ENCODE measurements around the gene KRTAP10-6. TPM values are rescaled to one million over a fixed set of nuclear protein-coding genes. Genes with fewer than 3 reads are reported as not detected.

KRTAP10-6 gene
- total RNA-seq, 1 experiment from 2014 or later: not detected

DNA sequence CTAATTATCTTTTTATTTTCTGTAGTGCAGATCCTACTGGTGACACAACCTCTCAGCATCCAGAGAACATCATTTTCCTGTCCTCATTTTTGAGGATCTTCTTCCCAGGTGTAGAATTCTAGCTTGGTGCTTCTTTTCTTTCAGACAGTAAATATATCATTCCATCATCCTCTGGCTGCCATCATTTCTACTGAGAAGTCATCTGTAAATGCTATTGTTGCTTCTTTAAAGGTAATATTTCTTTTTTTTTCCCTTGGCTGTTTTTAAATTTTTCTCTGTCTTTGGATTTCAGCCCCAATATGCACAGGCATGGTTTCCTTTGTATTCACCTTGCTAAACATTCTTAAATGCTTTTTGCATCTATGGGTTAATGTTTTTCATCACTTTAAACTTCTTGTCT lies 31.3 kb upstream of the KRTAP10-6 start:
- no peaks in the 10 kb centered on the region for H4K20me1 ChIP-seq (ENCODE audit: insufficient read depth, low read depth, low read length)
- no peaks in the 10 kb centered on the region for H3K9me2 ChIP-seq (replicated peaks; ENCODE audit: insufficient read depth, low read length)

DNA sequence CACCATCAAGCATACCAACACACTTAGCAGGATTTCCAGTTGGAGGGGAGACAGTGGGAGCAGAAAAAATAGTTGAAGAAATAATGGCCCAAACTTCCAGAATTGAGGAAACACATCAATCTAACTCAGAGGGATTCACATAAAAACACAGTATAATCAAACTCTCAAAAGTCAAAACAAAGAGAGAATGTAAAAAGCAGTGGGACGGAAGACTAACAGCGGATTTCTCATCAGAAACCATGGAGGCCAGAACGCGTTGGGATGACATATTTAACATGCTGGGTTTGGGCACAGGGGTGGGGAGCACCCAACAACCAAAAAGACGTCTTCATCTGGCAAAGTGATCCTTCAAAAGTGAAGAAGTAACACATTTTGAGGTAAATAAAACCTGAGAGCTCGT lies 27.6 kb upstream of the KRTAP10-6 start:
- DNase-seq: no peak
- Histone ChIP-seq H3K4me1 (ENCODE audit: low read length) (peaks cover 7% of the 10 kb centered on the region), H3K9ac (ENCODE audit: low read length) (no peak overlapping the region), H2AFZ (ENCODE audit: low read length) (no peak overlapping the region), H3K9me3 (ENCODE audit: low read length) (peaks cover 4% of the 10 kb centered on the region; the same call in 1 of the 2 replicates), H3K27me3 (ENCODE audit: low read length) (no peaks in the 10 kb centered on the region), H3K4me2 (ENCODE audit: low read depth, low read length, poor library complexity, severe bottlenecking) (no peak overlapping the region), H3K79me2 (ENCODE audit: low read length) (no peaks in the 10 kb centered on the region), H3K9me2 (replicated peaks; ENCODE audit: insufficient read depth, low read length) (no peaks in the 10 kb centered on the region), H3K36me3 (ENCODE audit: insufficient read depth, low read length) (no peaks in the 10 kb centered on the region), H3K27ac (ENCODE audit: low read length) (no peak overlapping the region), H3K4me3 (ENCODE audit: low read length) (no peak overlapping the region), H4K20me1 (ENCODE audit: insufficient read depth, low read depth, low read length) (no peaks in the 10 kb centered on the region)

More for the DNA sequence above, 31.3 kb upstream of the KRTAP10-6 start:
- peaks cover 4% of the 10 kb centered on the region for H3K4me1 ChIP-seq (ENCODE audit: low read length)
- H2AFZ ChIP-seq (ENCODE audit: low read length): no peak overlapping the region
- H3K79me2 ChIP-seq (ENCODE audit: low read length): no peaks in the 10 kb centered on the region
- no peak overlapping the region for H3K27ac ChIP-seq (ENCODE audit: low read length)
- H3K4me2 ChIP-seq (ENCODE audit: low read depth, low read length, poor library complexity, severe bottlenecking): no peak overlapping the region
- DNase-seq: no peak
- H3K4me3 ChIP-seq (ENCODE audit: low read length): no peak overlapping the region
- H3K27me3 ChIP-seq (ENCODE audit: low read length): no peaks in the 10 kb centered on the region
- H3K9me3 ChIP-seq (ENCODE audit: low read length): peaks cover 4% of the 10 kb centered on the region; the same call in 1 of the 2 replicates
- H3K9ac ChIP-seq (ENCODE audit: low read length): no peak overlapping the region
- H3K36me3 ChIP-seq (ENCODE audit: insufficient read depth, low read length): no peaks in the 10 kb centered on the region

- peak; percentile 46 for DNase-seq
- Histone ChIP-seq H3K4me3 (ENCODE audit: low read length) (0 out of 2 replicates have a peak overlapping the region, but pooled peaks have one; percentile 18), H3K79me2 (ENCODE audit: low read length) (no peaks in the 10 kb centered on the region), H3K4me1 (ENCODE audit: low read length) (peaks cover 7% of the 10 kb centered on the region), H2AFZ (ENCODE audit: low read length) (peak overlapping the region; percentile 83), H3K9me2 (replicated peaks; ENCODE audit: insufficient read depth, low read length) (no peaks in the 10 kb centered on the region), H3K9me3 (ENCODE audit: low read length) (peaks cover 4% of the 10 kb centered on the region; the same call in 1 of the 2 replicates), H3K27ac (ENCODE audit: low read length) (no peak overlapping the region), H3K9ac (ENCODE audit: low read length) (no peak overlapping the region), H3K27me3 (ENCODE audit: low read length) (no peaks in the 10 kb centered on the region), H3K36me3 (ENCODE audit: insufficient read depth, low read length) (no peaks in the 10 kb centered on the region), H4K20me1 (ENCODE audit: insufficient read depth, low read depth, low read length) (no peaks in the 10 kb centered on the region), H3K4me2 (ENCODE audit: low read depth, low read length, poor library complexity, severe bottlenecking) (no peak overlapping the region)
Observed at GRCh38 chr21:44618909-44619308, 26.6 kb upstream of the KRTAP10-6 start.

DNA sequence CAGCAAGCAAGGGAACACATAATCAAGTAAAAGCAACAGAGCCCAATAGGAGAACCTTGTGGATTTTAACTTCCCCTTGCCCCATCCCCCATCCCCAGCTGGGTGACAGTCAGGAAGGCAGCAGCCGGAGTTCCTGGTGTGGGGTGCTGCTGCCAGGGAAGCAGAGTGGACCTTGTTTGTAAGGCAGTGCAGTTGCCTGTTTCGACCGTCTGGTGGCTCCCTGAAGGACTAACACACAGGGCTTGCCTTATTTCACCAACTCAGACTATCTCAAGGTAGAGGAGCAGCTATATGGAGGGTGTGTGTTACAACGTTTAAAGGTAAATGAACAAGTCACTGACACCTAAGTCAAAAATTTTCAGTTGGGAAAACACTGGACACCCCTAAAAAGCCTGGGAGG lies 26.2 kb upstream of the KRTAP10-6 start:
- H3K4me3 ChIP-seq (ENCODE audit: low read length): 0 out of 2 replicates have a peak overlapping the region, but pooled peaks have one; percentile 18
- H3K9ac ChIP-seq (ENCODE audit: low read length): no peak overlapping the region
- H3K9me2 ChIP-seq (replicated peaks; ENCODE audit: insufficient read depth, low read length): no peaks in the 10 kb centered on the region
- peak; percentile 62 for DNase-seq
- H3K27me3 ChIP-seq (ENCODE audit: low read length): no peaks in the 10 kb centered on the region
- H4K20me1 ChIP-seq (ENCODE audit: insufficient read depth, low read depth, low read length): no peaks in the 10 kb centered on the region
- H3K79me2 ChIP-seq (ENCODE audit: low read length): no peaks in the 10 kb centered on the region
- no peaks in the 10 kb centered on the region for H3K36me3 ChIP-seq (ENCODE audit: insufficient read depth, low read length)
- H3K9me3 ChIP-seq (ENCODE audit: low read length): peaks cover 1% of the 10 kb centered on the region; the same call in 1 of the 2 replicates
- H3K4me1 ChIP-seq (ENCODE audit: low read length): peaks cover 7% of the 10 kb centered on the region
- H3K4me2 ChIP-seq (ENCODE audit: low read depth, low read length, poor library complexity, severe bottlenecking): no peak overlapping the region
- H2AFZ ChIP-seq (ENCODE audit: low read length): peak overlapping the region; percentile 83
- no peak overlapping the region for H3K27ac ChIP-seq (ENCODE audit: low read length)

DNA sequence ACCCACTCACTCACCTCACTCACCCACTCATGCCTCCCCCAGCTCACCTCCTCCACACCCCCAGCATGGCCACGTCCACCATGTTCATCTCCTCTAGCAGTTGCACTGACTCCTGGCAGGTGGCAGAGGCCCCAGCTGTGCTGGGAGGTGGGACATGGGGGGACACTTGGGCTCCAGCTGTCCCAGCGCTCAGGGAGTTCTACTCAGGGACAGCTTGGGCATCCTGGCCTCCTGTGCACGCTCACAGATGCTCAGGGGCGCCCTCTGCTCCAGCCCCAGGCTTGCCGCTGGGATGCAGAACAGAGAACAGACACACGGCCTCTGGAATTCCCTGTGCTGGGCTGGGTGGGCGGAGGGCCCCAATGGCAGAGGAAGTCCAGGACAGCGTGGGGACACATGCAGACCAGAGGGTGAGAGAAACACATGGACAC lies 24.8 kb upstream of the KRTAP10-6 start:
- DNase-seq: no peak
- no peaks in the 10 kb centered on the region for H3K36me3 ChIP-seq (ENCODE audit: insufficient read depth, low read length)
- no peaks in the 10 kb centered on the region for H3K9me3 ChIP-seq (ENCODE audit: low read length)
- no peak overlapping the region for H3K4me2 ChIP-seq (ENCODE audit: low read depth, low read length, poor library complexity, severe bottlenecking)
- H4K20me1 ChIP-seq (ENCODE audit: insufficient read depth, low read depth, low read length): no peaks in the 10 kb centered on the region
- no peak overlapping the region for H3K27ac ChIP-seq (ENCODE audit: low read length)
- H3K79me2 ChIP-seq (ENCODE audit: low read length): no peaks in the 10 kb centered on the region
- H2AFZ ChIP-seq (ENCODE audit: low read length): no peak overlapping the region
- no peaks in the 10 kb centered on the region for H3K27me3 ChIP-seq (ENCODE audit: low read length)
- no peak overlapping the region for H3K4me3 ChIP-seq (ENCODE audit: low read length)
- no peak overlapping the region for H3K9ac ChIP-seq (ENCODE audit: low read length)
- peaks cover 7% of the 10 kb centered on the region for H3K4me1 ChIP-seq (ENCODE audit: low read length)
- no peaks in the 10 kb centered on the region for H3K9me2 ChIP-seq (replicated peaks; ENCODE audit: insufficient read depth, low read length)

- H3K9ac ChIP-seq (ENCODE audit: low read length): no peak overlapping the region
- no peaks in the 10 kb centered on the region for H3K36me3 ChIP-seq (ENCODE audit: insufficient read depth, low read length)
- H3K4me2 ChIP-seq (ENCODE audit: low read depth, low read length, poor library complexity, severe bottlenecking): no peak overlapping the region
- no peak overlapping the region for H2AFZ ChIP-seq (ENCODE audit: low read length)
- no peaks in the 10 kb centered on the region for H3K9me2 ChIP-seq (replicated peaks; ENCODE audit: insufficient read depth, low read length)
- no peaks in the 10 kb centered on the region for H4K20me1 ChIP-seq (ENCODE audit: insufficient read depth, low read depth, low read length)
- no peaks in the 10 kb centered on the region for H3K27me3 ChIP-seq (ENCODE audit: low read length)
- no peak overlapping the region for H3K27ac ChIP-seq (ENCODE audit: low read length)
- no peaks in the 10 kb centered on the region for H3K79me2 ChIP-seq (ENCODE audit: low read length)
- peaks cover 7% of the 10 kb centered on the region for H3K4me1 ChIP-seq (ENCODE audit: low read length)
- no peaks in the 10 kb centered on the region for H3K9me3 ChIP-seq (ENCODE audit: low read length)
- no peak for DNase-seq
- H3K4me3 ChIP-seq (ENCODE audit: low read length): no peak overlapping the region
Observed at GRCh38 chr21:44616591-44616926, 24.3 kb upstream of the KRTAP10-6 start.

DNA sequence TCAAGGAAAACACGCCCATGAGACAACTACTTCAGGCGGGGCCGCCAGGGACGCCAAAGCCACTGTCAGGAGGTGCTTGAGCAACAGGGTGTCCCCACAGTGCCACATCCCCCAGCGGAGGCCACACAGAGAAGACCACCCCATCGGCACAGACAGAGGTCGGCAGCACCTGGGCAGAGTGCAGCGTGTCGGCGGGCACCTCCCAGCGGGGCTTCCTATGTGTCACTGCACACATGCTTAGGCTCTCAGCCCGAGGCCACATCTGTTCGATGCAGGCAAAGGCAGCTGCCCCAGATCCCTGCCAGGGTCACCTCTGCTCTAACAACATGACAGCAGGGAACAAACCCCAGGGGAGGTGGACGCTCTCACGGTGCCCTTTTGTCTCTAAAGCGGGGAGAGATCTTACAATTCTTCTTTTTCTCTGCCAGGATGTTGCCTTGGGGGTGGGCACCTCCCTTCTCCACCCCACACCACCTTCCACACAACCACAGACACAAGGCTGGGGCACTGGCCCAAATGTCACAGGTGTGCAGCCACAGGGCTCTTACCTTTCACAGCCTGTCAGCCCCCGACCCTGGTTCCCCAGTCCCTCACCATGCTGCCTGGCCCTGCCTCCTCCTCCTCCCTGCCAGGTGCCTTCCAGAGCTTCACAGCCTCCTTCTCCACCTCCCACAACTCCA lies 23.7 kb upstream of the KRTAP10-6 start:
- H3K9me3 ChIP-seq (ENCODE audit: low read length): no peaks in the 10 kb centered on the region
- no peak overlapping the region for H3K9ac ChIP-seq (ENCODE audit: low read length)
- H3K4me3 ChIP-seq (ENCODE audit: low read length): no peak overlapping the region
- no peak overlapping the region for H3K4me2 ChIP-seq (ENCODE audit: low read depth, low read length, poor library complexity, severe bottlenecking)
- no peak overlapping the region for H3K27ac ChIP-seq (ENCODE audit: low read length)
- H4K20me1 ChIP-seq (ENCODE audit: insufficient read depth, low read depth, low read length): no peaks in the 10 kb centered on the region
- H3K27me3 ChIP-seq (ENCODE audit: low read length): no peaks in the 10 kb centered on the region
- H3K36me3 ChIP-seq (ENCODE audit: insufficient read depth, low read length): no peaks in the 10 kb centered on the region
- no peaks in the 10 kb centered on the region for H3K79me2 ChIP-seq (ENCODE audit: low read length)
- peaks cover 7% of the 10 kb centered on the region for H3K4me1 ChIP-seq (ENCODE audit: low read length)
- no peak for DNase-seq
- H3K9me2 ChIP-seq (replicated peaks; ENCODE audit: insufficient read depth, low read length): no peaks in the 10 kb centered on the region
- no peak overlapping the region for H2AFZ ChIP-seq (ENCODE audit: low read length)

GRCh38 chr21:44615466-44615865 lies 23.2 kb upstream of the KRTAP10-6 start:
- no peaks in the 10 kb centered on the region; the same call in 1 of the 2 replicates for H3K9me3 ChIP-seq (ENCODE audit: low read length)
- H3K9ac ChIP-seq (ENCODE audit: low read length): no peak overlapping the region
- peaks cover 7% of the 10 kb centered on the region for H3K4me1 ChIP-seq (ENCODE audit: low read length)
- no peak overlapping the region for H2AFZ ChIP-seq (ENCODE audit: low read length)
- H3K27ac ChIP-seq (ENCODE audit: low read length): no peak overlapping the region
- H4K20me1 ChIP-seq (ENCODE audit: insufficient read depth, low read depth, low read length): no peaks in the 10 kb centered on the region
- H3K36me3 ChIP-seq (ENCODE audit: insufficient read depth, low read length): no peaks in the 10 kb centered on the region
- H3K27me3 ChIP-seq (ENCODE audit: low read length): no peaks in the 10 kb centered on the region
- H3K4me2 ChIP-seq (ENCODE audit: low read depth, low read length, poor library complexity, severe bottlenecking): no peak overlapping the region
- no peak overlapping the region for H3K4me3 ChIP-seq (ENCODE audit: low read length)
- no peaks in the 10 kb centered on the region for H3K9me2 ChIP-seq (replicated peaks; ENCODE audit: insufficient read depth, low read length)
- no peak for DNase-seq
- no peaks in the 10 kb centered on the region for H3K79me2 ChIP-seq (ENCODE audit: low read length)

Measured in Karpas-422 (cell line).